WTC11 (cell line): ENCODE measurements around the gene CCSER1. TPM values are rescaled to one million over a fixed set of nuclear protein-coding genes. Genes with fewer than 3 reads are reported as not detected.

ENCODE experiments used
- ATAC-seq: fragments of 200-7000 bp; cut with Tn5 transposase; 2 replicates; pipeline ENCODE4 v1.10.0; 2021; ENCODE audit warnings: mild to moderate bottlenecking, moderate library complexity
- CTCF ChIA-PET: fragments of 300-600 bp; sonication (Branson Sonifier 250); formaldehyde crosslinking; loops from one replicate; lab custom pipeline; 2021; ENCODE audit warnings: antibody characterized with exemption; lab: Charles Lee
- POLR2A ChIA-PET: fragments of 350-600 bp; sonication (Branson Sonifier 250); formaldehyde crosslinking; loops from one replicate; lab custom pipeline; 2021; ENCODE audit warnings: antibody characterized with exemption; lab: Charles Lee
- DNase-seq: peaks from one replicate; pipeline ENCODE4 v3.0.0; 2021; ENCODE audit warnings: low spot score
- H3K27ac Mint-ChIP-seq: 2 replicates; pipeline ENCODE4 v1.8.0; 2021; ENCODE audit warnings: mixed read lengths
- H3K27me3 Mint-ChIP-seq: 2 replicates; pipeline ENCODE4 v1.8.0; 2021; ENCODE audit warnings: low read depth, mild to moderate bottlenecking, moderate library complexity, mixed read lengths
- H3K36me3 Mint-ChIP-seq: 2 replicates; pipeline ENCODE4 v1.8.0; 2021; ENCODE audit warnings: mixed read lengths
- H3K4me1 Mint-ChIP-seq: 2 replicates; pipeline ENCODE4 v1.8.0; 2022; ENCODE audit warnings: mixed read lengths
- H3K4me3 Mint-ChIP-seq: 2 replicates; pipeline ENCODE4 v1.8.0; 2021; ENCODE audit warnings: mild to moderate bottlenecking, moderate library complexity, mixed read lengths
- H3K9me3 Mint-ChIP-seq: 2 replicates; pipeline ENCODE4 v1.8.0; 2021; ENCODE audit warnings: mixed read lengths
- ATF3 ChIP-seq: sonication (generic); formaldehyde crosslinking; conservative IDR thresholded peaks from 2 replicates; pipeline ENCODE4 v1.8.1; 2022; ENCODE audit warnings: mild to moderate bottlenecking, missing genetic modification reagents
- CBFB ChIP-seq: sonication (generic); formaldehyde crosslinking; IDR thresholded peaks from 2 replicates; pipeline ENCODE4 v1.8.1; 2022; ENCODE audit warnings: mild to moderate bottlenecking, low read depth, missing genetic modification reagents
- CREM ChIP-seq: sonication (generic); formaldehyde crosslinking; IDR thresholded peaks from 2 replicates; pipeline ENCODE4 v1.8.1; 2022; ENCODE audit warnings: mild to moderate bottlenecking, missing genetic modification reagents, moderate library complexity
- E2F1 ChIP-seq: sonication (generic); formaldehyde crosslinking; IDR thresholded peaks from 2 replicates; pipeline ENCODE4 v1.8.0; 2022; ENCODE audit warnings: mild to moderate bottlenecking, missing genetic modification reagents
- ELF4 ChIP-seq: sonication (generic); formaldehyde crosslinking; IDR thresholded peaks from 2 replicates; pipeline ENCODE4 v1.8.1; 2022; ENCODE audit warnings: low read depth, mild to moderate bottlenecking, moderate library complexity, missing genetic modification reagents
- ESRRA ChIP-seq: sonication (generic); formaldehyde crosslinking; IDR thresholded peaks from 2 replicates; pipeline ENCODE4 v1.8.1; 2022; ENCODE audit warnings: mild to moderate bottlenecking, missing genetic modification reagents, borderline replicate concordance
- FOXJ3 ChIP-seq: sonication (generic); formaldehyde crosslinking; IDR thresholded peaks from 2 replicates; pipeline ENCODE4 v1.9.0; 2021; ENCODE audit warnings: missing genetic modification reagents, mild to moderate bottlenecking, borderline replicate concordance
- GRHL2 ChIP-seq: fragments of 250-450 bp; sonication (Bioruptor Pico); IDR thresholded peaks from 2 replicates; pipeline ENCODE4 v1.8.0; 2022; ENCODE audit warnings: mild to moderate bottlenecking, moderate library complexity; ENCODE audit not compliant: insufficient replicate concordance, severe bottlenecking
- IRF2 ChIP-seq: sonication (generic); formaldehyde crosslinking; IDR thresholded peaks from 2 replicates; pipeline ENCODE4 v1.8.0; 2022; ENCODE audit warnings: low read depth, missing genetic modification reagents, borderline replicate concordance
- MXD4 ChIP-seq: fragments of 250-450 bp; sonication (Bioruptor Pico); IDR thresholded peaks from 2 replicates; pipeline ENCODE4 v1.8.0; 2021; ENCODE audit warnings: mild to moderate bottlenecking, moderate library complexity, borderline replicate concordance
- PREB ChIP-seq: sonication (generic); formaldehyde crosslinking; IDR thresholded peaks from 2 replicates; pipeline ENCODE4 v1.8.1; 2022; ENCODE audit warnings: mild to moderate bottlenecking, missing genetic modification reagents, moderate library complexity, borderline replicate concordance
- PRRX2 ChIP-seq: fragments of 250-450 bp; sonication (Bioruptor Pico); IDR thresholded peaks from 2 replicates; pipeline ENCODE4 v1.8.0; 2021; ENCODE audit warnings: mild to moderate bottlenecking
- USF2 ChIP-seq: sonication (generic); formaldehyde crosslinking; IDR thresholded peaks from 2 replicates; pipeline ENCODE4 v1.8.1; 2023; ENCODE audit warnings: mild to moderate bottlenecking, missing genetic modification reagents, moderate library complexity
- ZBTB43 ChIP-seq: sonication (generic); formaldehyde crosslinking; IDR thresholded peaks from 2 replicates; pipeline ENCODE4 v1.8.1; 2023; ENCODE audit warnings: mild to moderate bottlenecking, missing genetic modification reagents
- ZNF219 ChIP-seq: sonication (generic); formaldehyde crosslinking; IDR thresholded peaks from 2 replicates; pipeline ENCODE4 v1.8.0; 2023; ENCODE audit warnings: missing genetic modification reagents, mild to moderate bottlenecking, borderline replicate concordance
- ZNF416 ChIP-seq: fragments of 250-450 bp; sonication (Bioruptor Pico); IDR thresholded peaks from 2 replicates; pipeline ENCODE4 v1.9.0; 2021; ENCODE audit warnings: mild to moderate bottlenecking, inconsistent platforms
- total RNA-seq: library from RNA; stranded (reverse); gene quantifications from 3 replicates; pipeline ENCODE4 v1.2.3, GENCODE V29; 2021
- TF ChIP-seq, protein P1 (sequence below): sonication (generic); formaldehyde crosslinking; IDR thresholded peaks from 2 replicates; pipeline ENCODE4 v1.8.1; 2023; ENCODE audit warnings: mild to moderate bottlenecking, missing genetic modification reagents
- TF ChIP-seq, protein P2 (sequence below): fragments of 250-450 bp; sonication (Bioruptor Pico); IDR thresholded peaks from 2 replicates; pipeline ENCODE4 v1.8.0; 2021; ENCODE audit warnings: mild to moderate bottlenecking
- TF ChIP-seq, protein P3 (sequence below): fragments of 250-450 bp; sonication (Bioruptor Pico); IDR thresholded peaks from 2 replicates; pipeline ENCODE4 v2.1.2; 2022; ENCODE audit warnings: mild to moderate bottlenecking, moderate library complexity

CCSER1 gene
- total RNA-seq, 1 experiment from 2014 or later = 0.87 TPM

- CTCF ChIA-PET = no interaction called here
- no peaks in the 10 kb centered on the region for H3K27me3 Mint-ChIP-seq
- POLR2A ChIA-PET = no interaction called here
- peaks cover 34% of the 10 kb centered on the region for H3K4me1 Mint-ChIP-seq
- 0 out of 2 replicates have a peak, but pooled peaks cover 6% of the 10 kb centered on the region for H3K9me3 Mint-ChIP-seq
- TF ChIP-seq MXD4 = no peak
- H3K27ac Mint-ChIP-seq = peak overlapping the region; percentile 84
- peak; percentile 71 for ATAC-seq
- no peaks in the 10 kb centered on the region for H3K36me3 Mint-ChIP-seq
- peak overlapping the region; percentile 14; the same call in 1 of the 2 replicates for H3K4me3 Mint-ChIP-seq
- no peak for DNase-seq
Measured at GRCh38 chr4:91611782-91612181, 1484.6 kb downstream of the CCSER1 start.

GRCh38 chr4:91620952-91621351, 1493.8 kb downstream of the CCSER1 start:
- H3K27ac Mint-ChIP-seq = no peak overlapping the region
- H3K27me3 Mint-ChIP-seq = no peaks in the 10 kb centered on the region; the same call in 1 of the 2 replicates
- CTCF ChIA-PET = no interaction called here
- POLR2A ChIA-PET = no interaction called here
- DNase-seq (no peak), ATAC-seq (no peak)
- no peaks in the 10 kb centered on the region for H3K9me3 Mint-ChIP-seq
- TF ChIP-seq, protein P1, sequence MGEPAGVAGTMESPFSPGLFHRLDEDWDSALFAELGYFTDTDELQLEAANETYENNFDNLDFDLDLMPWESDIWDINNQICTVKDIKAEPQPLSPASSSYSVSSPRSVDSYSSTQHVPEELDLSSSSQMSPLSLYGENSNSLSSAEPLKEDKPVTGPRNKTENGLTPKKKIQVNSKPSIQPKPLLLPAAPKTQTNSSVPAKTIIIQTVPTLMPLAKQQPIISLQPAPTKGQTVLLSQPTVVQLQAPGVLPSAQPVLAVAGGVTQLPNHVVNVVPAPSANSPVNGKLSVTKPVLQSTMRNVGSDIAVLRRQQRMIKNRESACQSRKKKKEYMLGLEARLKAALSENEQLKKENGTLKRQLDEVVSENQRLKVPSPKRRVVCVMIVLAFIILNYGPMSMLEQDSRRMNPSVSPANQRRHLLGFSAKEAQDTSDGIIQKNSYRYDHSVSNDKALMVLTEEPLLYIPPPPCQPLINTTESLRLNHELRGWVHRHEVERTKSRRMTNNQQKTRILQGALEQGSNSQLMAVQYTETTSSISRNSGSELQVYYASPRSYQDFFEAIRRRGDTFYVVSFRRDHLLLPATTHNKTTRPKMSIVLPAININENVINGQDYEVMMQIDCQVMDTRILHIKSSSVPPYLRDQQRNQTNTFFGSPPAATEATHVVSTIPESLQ = no peak
- TF ChIP-seq ATF3 = no peak
- H3K36me3 Mint-ChIP-seq = peaks cover 35% of the 10 kb centered on the region
- peaks cover 59% of the 10 kb centered on the region for H3K4me1 Mint-ChIP-seq
- no peak overlapping the region for H3K4me3 Mint-ChIP-seq

DNA sequence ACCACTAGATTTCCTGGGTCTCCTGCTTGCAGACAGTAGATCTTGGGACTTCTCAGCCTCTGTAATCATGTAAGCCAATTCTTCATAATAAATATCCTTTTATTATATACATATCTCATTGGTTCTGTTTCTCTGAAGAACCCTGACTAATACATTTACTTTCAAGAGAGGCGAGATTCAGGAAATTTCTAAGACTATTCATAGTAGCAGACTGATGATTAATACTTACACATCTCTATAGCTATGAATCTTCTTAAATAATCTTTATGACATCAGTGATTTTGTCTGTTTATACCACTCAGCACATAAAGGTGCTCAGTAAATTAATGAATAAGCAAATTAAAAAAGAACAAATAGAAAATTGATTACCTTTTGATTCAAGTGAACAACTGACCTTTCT, 1494.3 kb downstream of the CCSER1 start:
- Mint-ChIP-seq H3K4me1 (peaks cover 56% of the 10 kb centered on the region), H3K27ac (no peak overlapping the region), H3K36me3 (peaks cover 40% of the 10 kb centered on the region), H3K27me3 (no peaks in the 10 kb centered on the region; the same call in 1 of the 2 replicates), H3K9me3 (no peaks in the 10 kb centered on the region), H3K4me3 (no peak overlapping the region)
- TF ChIP-seq PRRX2 (CRISPR knock-in tag) (no peak), ZNF219 (no peak), PREB (no peak), E2F1 (CRISPR knock-in tag) (no peak)
- TF ChIP-seq, protein P2, sequence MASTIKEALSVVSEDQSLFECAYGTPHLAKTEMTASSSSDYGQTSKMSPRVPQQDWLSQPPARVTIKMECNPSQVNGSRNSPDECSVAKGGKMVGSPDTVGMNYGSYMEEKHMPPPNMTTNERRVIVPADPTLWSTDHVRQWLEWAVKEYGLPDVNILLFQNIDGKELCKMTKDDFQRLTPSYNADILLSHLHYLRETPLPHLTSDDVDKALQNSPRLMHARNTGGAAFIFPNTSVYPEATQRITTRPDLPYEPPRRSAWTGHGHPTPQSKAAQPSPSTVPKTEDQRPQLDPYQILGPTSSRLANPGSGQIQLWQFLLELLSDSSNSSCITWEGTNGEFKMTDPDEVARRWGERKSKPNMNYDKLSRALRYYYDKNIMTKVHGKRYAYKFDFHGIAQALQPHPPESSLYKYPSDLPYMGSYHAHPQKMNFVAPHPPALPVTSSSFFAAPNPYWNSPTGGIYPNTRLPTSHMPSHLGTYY (CRISPR knock-in tag) = no peak
- ChIA-PET CTCF (no interaction called here), POLR2A (no interaction called here)
- DNase-seq = no peak
- ATAC-seq = no peak

GRCh38 chr4:91622925-91623602, 1495.9 kb downstream of the CCSER1 start:
- peak; percentile 89 for ATAC-seq
- peaks cover 51% of the 10 kb centered on the region for H3K4me1 Mint-ChIP-seq
- H3K27ac Mint-ChIP-seq = peak overlapping the region; percentile 100
- CTCF ChIA-PET = no interaction called here
- H3K27me3 Mint-ChIP-seq = no peaks in the 10 kb centered on the region; the same call in 1 of the 2 replicates
- H3K4me3 Mint-ChIP-seq = peak overlapping the region; percentile 100
- no peaks in the 10 kb centered on the region for H3K9me3 Mint-ChIP-seq
- DNase-seq = peak; percentile 34
- peaks cover 56% of the 10 kb centered on the region for H3K36me3 Mint-ChIP-seq
- POLR2A ChIA-PET = no interaction called here
- TF ChIP-seq CREM (CRISPR knock-in tag) = no peak
- no peak for TF ChIP-seq IRF2 (CRISPR knock-in tag)
- no peak for TF ChIP-seq USF2 (CRISPR knock-in tag)
- TF ChIP-seq GRHL2 (CRISPR knock-in tag) = no peak
- TF ChIP-seq CBFB = no peak
- no peak for TF ChIP-seq FOXJ3 (CRISPR knock-in tag)
- TF ChIP-seq PRRX2 (CRISPR knock-in tag) = no peak
- TF ChIP-seq ELF4 = no peak
- TF ChIP-seq ESRRA (CRISPR knock-in tag) = no peak
- no peak for TF ChIP-seq ZNF416 (CRISPR knock-in tag)
- TF ChIP-seq ZBTB43 = no peak
- TF ChIP-seq, protein P3, sequence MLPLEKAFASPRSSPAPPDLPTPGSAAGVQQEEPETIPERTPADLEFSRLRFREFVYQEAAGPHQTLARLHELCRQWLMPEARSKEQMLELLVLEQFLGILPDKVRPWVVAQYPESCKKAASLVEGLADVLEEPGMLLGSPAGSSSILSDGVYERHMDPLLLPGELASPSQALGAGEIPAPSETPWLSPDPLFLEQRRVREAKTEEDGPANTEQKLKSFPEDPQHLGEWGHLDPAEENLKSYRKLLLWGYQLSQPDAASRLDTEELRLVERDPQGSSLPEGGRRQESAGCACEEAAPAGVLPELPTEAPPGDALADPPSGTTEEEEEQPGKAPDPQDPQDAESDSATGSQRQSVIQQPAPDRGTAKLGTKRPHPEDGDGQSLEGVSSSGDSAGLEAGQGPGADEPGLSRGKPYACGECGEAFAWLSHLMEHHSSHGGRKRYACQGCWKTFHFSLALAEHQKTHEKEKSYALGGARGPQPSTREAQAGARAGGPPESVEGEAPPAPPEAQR = no peak
